A673 (cell line): Measurements from ENCODE around the gene LTO1.

ENCODE experiments used
- EZH2 ChIP-seq: fragments of 200-600 bp; sonication (generic); IDR thresholded peaks from 2 replicates; pipeline ENCODE4 v1.6.1; 2017; ENCODE audit warnings: borderline replicate concordance, low read depth, mild to moderate bottlenecking, mixed read lengths, antibody characterized with exemption, low read length; ENCODE audit not compliant: poor library complexity, severe bottlenecking
- TF ChIP-seq, protein P1 (sequence below): fragments of 300-800, 200-600 bp; sonication (generic); conservative IDR thresholded peaks from 2 replicates; pipeline ENCODE4 v1.5.1; 2017; ENCODE audit warnings: low read depth, mild to moderate bottlenecking, antibody characterized with exemption, low read length, moderate library complexity, mixed read lengths

DNA sequence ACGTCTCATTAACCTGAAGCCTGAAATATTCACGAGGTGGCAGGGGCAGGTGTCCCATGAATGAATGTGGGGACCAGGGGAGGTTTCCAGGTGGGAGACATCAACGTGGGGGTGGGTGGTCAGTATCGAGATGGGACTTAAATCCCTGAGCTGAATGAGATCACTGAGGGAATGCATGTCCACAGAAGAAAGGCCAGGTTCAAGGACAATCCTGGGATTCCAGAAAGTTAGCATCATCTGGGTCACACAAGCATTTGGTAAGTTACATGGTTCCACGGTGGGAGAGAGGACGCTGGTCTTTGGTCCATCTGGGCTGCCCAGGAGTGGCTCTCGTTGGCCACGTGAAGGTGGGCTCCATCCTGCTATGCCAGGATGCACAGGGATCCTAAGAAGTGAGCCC, 56.9 kb downstream of the LTO1 start:
- TF ChIP-seq, protein P1, sequence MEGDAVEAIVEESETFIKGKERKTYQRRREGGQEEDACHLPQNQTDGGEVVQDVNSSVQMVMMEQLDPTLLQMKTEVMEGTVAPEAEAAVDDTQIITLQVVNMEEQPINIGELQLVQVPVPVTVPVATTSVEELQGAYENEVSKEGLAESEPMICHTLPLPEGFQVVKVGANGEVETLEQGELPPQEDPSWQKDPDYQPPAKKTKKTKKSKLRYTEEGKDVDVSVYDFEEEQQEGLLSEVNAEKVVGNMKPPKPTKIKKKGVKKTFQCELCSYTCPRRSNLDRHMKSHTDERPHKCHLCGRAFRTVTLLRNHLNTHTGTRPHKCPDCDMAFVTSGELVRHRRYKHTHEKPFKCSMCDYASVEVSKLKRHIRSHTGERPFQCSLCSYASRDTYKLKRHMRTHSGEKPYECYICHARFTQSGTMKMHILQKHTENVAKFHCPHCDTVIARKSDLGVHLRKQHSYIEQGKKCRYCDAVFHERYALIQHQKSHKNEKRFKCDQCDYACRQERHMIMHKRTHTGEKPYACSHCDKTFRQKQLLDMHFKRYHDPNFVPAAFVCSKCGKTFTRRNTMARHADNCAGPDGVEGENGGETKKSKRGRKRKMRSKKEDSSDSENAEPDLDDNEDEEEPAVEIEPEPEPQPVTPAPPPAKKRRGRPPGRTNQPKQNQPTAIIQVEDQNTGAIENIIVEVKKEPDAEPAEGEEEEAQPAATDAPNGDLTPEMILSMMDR, result no peak
- no peak for TF ChIP-seq EZH2
